HL-60 (cell line): ENCODE measurements around the gene HES4.

Source experiments
- DNase-seq, 2 experiments: peaks; one replicate each; pipeline ENCODE4 v3.0.0-alpha.2; 2010 to 2020; ENCODE audit warnings: low read depth in 1 of 2, low spot score in 1 of 2
- H3K27ac ChIP-seq: fragments of 250-450 bp; sonication (Bioruptor Pico); replicated peaks from 2 replicates; pipeline ENCODE4 v1.5.1; 2020; ENCODE audit warnings: mild to moderate bottlenecking, moderate library complexity
- H3K27me3 ChIP-seq: fragments of 250-450 bp; sonication (Bioruptor Pico); 2 replicates; pipeline ENCODE4 v1.5.1; 2021; ENCODE audit warnings: mild to moderate bottlenecking, moderate library complexity; ENCODE audit not compliant: insufficient read depth, poor library complexity, severe bottlenecking
- H3K4me3 ChIP-seq: replicated peaks from 2 replicates; pipeline ENCODE4 v1.5.1; 2011; ENCODE audit warnings: mild to moderate bottlenecking, control low read depth, low read length; ENCODE audit not compliant: insufficient read depth
- GABPA ChIP-seq: IDR thresholded peaks from 2 replicates; pipeline ENCODE4 v1.6.1; 2012; ENCODE audit warnings: low read depth
- POLR2AphosphoS5 ChIP-seq: IDR thresholded peaks from 2 replicates; pipeline ENCODE4 v1.6.1; 2012; ENCODE audit warnings: low read depth
- SPI1 ChIP-seq: IDR thresholded peaks from 2 replicates; pipeline ENCODE4 v1.6.1; 2012; ENCODE audit warnings: low read depth, mild to moderate bottlenecking, borderline replicate concordance
- TF ChIP-seq, protein P1 (sequence below): IDR thresholded peaks from 2 replicates; pipeline ENCODE4 v1.6.1; 2012; ENCODE audit warnings: low read depth; ENCODE audit not compliant: insufficient replicate concordance
- TF ChIP-seq, protein P2 (sequence below): IDR thresholded peaks from one replicate; pipeline ENCODE4 v1.5.1; 2011; ENCODE audit warnings: low read length, control low read depth, inconsistent platforms; ENCODE audit not compliant: insufficient read depth

The HES4 gene

DNA sequence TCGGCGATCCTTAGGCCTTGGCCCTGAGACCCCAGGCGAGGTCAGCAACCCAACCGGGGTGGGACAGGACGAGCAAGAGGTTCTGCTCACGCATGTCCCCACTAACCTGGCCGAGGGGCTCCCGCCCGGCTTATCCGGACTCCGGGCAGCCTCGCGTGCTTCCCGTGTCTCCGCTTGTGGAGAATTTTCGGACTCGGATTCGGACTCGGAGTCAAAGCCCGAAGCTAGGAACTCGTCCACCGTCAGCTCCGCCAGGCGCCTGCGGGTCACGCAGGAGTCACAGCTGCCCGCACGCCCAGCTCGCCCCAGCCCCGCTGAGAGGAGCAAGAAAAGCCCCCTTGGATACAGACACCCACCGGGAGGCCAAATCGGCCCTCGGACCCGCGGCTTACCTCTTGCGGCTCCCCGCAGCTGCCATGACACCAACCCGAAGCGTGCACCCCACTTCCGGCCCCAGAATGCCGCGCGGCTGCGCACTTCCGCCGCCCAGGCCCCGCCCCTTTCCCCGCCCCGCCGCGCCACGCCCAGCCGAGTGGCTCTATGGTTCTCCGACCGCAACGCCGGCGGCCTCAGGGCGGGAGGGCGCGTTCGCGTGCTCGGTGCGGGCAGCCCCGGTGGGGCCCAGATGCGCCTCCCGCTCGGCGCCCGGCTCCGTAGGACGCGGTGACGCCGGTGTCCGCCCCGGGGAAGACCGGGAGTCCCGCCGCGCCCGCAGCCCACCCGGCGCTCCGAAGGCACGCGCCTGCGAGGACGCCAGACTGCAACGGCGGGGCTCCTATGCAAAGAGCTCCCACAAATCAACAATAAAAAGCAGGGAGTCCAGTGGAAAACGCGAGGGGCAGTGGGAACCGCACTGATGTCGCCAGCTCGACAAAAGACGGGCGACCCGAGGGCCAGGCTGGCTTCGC, 40.8 kb downstream of the HES4 start, which contains the start of gene NOC2L:
Gene NOC2L, minus strand, starts transcription at position 434 of the 908 bp plus-strand sequence. Its CDS starts 16 bp downstream, at position 418.
- peak; percentile 80 to 92 for DNase-seq
- no peaks in the 10 kb centered on the region for H3K27me3 ChIP-seq
- peak within 1 kb of the TSS; percentile 99 for H3K4me3 ChIP-seq
- H3K27ac ChIP-seq, result peak within 1 kb of the TSS; percentile 79
- TF ChIP-seq SPI1 (no peak), GABPA (peak; percentile 84), POLR2AphosphoS5 (peak; percentile 79)
- TF ChIP-seq, protein P1, sequence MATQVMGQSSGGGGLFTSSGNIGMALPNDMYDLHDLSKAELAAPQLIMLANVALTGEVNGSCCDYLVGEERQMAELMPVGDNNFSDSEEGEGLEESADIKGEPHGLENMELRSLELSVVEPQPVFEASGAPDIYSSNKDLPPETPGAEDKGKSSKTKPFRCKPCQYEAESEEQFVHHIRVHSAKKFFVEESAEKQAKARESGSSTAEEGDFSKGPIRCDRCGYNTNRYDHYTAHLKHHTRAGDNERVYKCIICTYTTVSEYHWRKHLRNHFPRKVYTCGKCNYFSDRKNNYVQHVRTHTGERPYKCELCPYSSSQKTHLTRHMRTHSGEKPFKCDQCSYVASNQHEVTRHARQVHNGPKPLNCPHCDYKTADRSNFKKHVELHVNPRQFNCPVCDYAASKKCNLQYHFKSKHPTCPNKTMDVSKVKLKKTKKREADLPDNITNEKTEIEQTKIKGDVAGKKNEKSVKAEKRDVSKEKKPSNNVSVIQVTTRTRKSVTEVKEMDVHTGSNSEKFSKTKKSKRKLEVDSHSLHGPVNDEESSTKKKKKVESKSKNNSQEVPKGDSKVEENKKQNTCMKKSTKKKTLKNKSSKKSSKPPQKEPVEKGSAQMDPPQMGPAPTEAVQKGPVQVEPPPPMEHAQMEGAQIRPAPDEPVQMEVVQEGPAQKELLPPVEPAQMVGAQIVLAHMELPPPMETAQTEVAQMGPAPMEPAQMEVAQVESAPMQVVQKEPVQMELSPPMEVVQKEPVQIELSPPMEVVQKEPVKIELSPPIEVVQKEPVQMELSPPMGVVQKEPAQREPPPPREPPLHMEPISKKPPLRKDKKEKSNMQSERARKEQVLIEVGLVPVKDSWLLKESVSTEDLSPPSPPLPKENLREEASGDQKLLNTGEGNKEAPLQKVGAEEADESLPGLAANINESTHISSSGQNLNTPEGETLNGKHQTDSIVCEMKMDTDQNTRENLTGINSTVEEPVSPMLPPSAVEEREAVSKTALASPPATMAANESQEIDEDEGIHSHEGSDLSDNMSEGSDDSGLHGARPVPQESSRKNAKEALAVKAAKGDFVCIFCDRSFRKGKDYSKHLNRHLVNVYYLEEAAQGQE, result peak; percentile 46

DNA sequence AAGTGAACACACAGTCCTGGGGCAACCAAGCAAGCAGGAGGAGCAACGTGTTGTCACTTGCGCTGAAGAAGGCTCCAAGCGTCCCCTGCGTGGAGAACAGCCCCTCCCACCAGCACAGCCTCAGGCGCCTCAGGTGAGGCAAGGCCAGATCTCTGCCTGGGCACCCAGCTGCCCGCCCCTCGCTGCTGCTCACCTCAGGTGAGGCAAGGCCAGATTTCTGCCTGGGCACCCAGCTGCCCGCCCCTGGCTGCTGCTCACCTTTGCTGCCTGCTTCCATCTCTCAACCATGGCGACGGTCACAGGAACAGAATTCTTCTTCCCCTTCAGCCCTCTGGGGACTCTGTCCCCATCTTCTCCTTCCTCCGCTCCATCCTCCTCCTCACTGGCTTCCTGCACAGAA, 43.3 kb downstream of the HES4 start:
- H3K4me3 ChIP-seq, result no peak overlapping the region
- peak overlapping the region; percentile 78 for H3K27ac ChIP-seq
- TF ChIP-seq, protein P2, sequence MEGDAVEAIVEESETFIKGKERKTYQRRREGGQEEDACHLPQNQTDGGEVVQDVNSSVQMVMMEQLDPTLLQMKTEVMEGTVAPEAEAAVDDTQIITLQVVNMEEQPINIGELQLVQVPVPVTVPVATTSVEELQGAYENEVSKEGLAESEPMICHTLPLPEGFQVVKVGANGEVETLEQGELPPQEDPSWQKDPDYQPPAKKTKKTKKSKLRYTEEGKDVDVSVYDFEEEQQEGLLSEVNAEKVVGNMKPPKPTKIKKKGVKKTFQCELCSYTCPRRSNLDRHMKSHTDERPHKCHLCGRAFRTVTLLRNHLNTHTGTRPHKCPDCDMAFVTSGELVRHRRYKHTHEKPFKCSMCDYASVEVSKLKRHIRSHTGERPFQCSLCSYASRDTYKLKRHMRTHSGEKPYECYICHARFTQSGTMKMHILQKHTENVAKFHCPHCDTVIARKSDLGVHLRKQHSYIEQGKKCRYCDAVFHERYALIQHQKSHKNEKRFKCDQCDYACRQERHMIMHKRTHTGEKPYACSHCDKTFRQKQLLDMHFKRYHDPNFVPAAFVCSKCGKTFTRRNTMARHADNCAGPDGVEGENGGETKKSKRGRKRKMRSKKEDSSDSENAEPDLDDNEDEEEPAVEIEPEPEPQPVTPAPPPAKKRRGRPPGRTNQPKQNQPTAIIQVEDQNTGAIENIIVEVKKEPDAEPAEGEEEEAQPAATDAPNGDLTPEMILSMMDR, result no peak
- TF ChIP-seq GABPA (no peak), SPI1 (no peak), POLR2AphosphoS5 (no peak)
- TF ChIP-seq, protein P1, result no peak
- H3K27me3 ChIP-seq, result no peaks in the 10 kb centered on the region
- DNase-seq, result no peak

DNA sequence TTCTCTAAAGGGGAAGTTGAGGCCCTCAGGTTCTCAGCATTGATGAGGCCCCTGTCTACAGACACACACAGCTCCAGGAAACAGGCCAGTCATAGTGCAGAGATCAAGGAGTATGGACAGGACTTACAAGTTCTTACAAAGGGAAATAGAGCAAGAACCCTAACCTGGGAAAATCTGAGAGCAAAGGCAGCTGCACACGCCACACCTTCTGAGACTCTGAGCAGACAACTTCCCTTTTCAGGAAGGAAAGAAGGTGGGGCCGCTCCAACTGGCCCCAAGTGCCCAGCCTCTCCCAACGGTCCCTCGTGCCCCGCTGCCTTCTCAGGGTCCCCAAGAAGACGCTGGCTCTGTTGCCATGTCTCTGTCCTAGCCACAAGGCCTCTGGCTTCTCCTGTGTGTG, 44.4 kb downstream of the HES4 start:
- TF ChIP-seq POLR2AphosphoS5, result no peak
- no peak for TF ChIP-seq GABPA
- TF ChIP-seq, protein P2, result no peak
- TF ChIP-seq, protein P1, result no peak
- peak; percentile 25; the same call in 1 of the 2 replicates for TF ChIP-seq SPI1
- Histone ChIP-seq H3K4me3 (no peak overlapping the region), H3K27ac (peak overlapping the region; percentile 78), H3K27me3 (no peaks in the 10 kb centered on the region)
- peak in 1 of 2 experiments; percentile 75 for DNase-seq
